Measurements from ENCODE around the gene AGL.
"Not testable (repeated sequence)": the region's sequence is repeated elsewhere in the genome, so short reads cannot be mapped to it uniquely, and the experiment has no call there.

Gene AGL

DNA sequence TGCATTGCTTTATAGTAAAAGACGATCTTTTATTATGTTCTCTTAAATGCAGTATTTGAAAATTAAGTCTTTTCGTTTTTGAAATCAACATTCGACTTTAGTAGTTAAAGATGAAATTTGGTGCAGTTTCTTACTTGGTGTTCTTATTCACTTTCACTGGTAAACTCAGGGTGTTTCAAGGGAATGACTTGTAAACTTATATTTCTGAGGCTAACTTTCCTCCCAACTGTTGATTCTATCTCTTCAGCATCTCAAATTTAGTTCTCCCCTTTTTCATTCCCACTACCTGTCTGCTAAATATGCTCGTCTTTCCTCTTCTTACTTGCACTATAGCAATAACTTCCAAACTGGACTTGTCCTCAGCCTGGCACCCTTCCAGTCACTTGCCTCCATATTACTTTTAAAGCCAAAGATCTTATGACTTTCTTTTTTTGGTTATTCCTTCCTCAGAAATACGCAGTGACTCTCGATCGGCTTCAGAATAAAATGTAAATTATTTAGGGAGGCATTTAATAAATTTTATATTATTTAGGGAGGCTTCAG is 120.6 kb downstream of the AGL start:
- in situ Hi-C loops (cut with MboI; ENCODE audit: low pct_unique_long_range_greater_than_20kb, low sequenced_read_pairs, unreplicated experiment) = no loop called here
- DNase-seq (ENCODE audit: low spot score) = no peak
- TF ChIP-seq, protein P1, sequence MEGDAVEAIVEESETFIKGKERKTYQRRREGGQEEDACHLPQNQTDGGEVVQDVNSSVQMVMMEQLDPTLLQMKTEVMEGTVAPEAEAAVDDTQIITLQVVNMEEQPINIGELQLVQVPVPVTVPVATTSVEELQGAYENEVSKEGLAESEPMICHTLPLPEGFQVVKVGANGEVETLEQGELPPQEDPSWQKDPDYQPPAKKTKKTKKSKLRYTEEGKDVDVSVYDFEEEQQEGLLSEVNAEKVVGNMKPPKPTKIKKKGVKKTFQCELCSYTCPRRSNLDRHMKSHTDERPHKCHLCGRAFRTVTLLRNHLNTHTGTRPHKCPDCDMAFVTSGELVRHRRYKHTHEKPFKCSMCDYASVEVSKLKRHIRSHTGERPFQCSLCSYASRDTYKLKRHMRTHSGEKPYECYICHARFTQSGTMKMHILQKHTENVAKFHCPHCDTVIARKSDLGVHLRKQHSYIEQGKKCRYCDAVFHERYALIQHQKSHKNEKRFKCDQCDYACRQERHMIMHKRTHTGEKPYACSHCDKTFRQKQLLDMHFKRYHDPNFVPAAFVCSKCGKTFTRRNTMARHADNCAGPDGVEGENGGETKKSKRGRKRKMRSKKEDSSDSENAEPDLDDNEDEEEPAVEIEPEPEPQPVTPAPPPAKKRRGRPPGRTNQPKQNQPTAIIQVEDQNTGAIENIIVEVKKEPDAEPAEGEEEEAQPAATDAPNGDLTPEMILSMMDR (IDR thresholded peaks at IDR 0.05; ENCODE audit: extremely low read depth, insufficient read depth, missing control alignments) = no peak

DNA sequence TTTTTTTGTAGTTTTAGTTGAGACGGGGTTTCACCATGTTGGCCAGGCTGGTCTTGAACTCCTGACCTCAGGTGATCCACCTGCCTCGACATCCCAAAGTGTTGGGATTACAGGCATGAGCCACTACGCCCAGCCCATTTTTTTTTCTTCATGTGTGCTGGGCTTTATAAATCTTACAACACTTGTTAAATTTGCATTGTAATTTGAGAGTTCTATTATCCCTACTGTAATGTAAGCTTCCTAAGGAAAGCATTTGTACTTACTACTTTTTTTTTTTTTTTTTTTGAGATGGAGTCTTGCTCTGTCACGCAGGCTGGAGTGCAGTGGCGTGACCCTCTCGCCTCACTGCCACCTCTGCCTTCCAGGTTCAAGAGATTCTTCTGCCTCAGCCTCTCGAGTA is 121.9 kb downstream of the AGL start:
- DNase-seq (ENCODE audit: low spot score); in situ Hi-C loops (cut with MboI; ENCODE audit: low pct_unique_long_range_greater_than_20kb, low sequenced_read_pairs, unreplicated experiment): not testable (repeated sequence)
